Tongue (tissue), 2 donors: ENCODE results near the gene ICA1. TPM values are rescaled to one million over a fixed set of nuclear protein-coding genes. Genes with fewer than 3 reads are reported as not detected.

Experiments used
- DNase-seq: peaks from one replicate; pipeline ENCODE4 v3.0.0-alpha.2; 2015
- total RNA-seq: library from RNA; depleted of rRNA; stranded (reverse); fragments of >200 nt; gene quantifications from one replicate; pipeline ENCODE4 v1.2.3, GENCODE V29; 2014

The ICA1 gene
- total RNA-seq, 1 donor from 2014 or later: 4.6 TPM

DNA sequence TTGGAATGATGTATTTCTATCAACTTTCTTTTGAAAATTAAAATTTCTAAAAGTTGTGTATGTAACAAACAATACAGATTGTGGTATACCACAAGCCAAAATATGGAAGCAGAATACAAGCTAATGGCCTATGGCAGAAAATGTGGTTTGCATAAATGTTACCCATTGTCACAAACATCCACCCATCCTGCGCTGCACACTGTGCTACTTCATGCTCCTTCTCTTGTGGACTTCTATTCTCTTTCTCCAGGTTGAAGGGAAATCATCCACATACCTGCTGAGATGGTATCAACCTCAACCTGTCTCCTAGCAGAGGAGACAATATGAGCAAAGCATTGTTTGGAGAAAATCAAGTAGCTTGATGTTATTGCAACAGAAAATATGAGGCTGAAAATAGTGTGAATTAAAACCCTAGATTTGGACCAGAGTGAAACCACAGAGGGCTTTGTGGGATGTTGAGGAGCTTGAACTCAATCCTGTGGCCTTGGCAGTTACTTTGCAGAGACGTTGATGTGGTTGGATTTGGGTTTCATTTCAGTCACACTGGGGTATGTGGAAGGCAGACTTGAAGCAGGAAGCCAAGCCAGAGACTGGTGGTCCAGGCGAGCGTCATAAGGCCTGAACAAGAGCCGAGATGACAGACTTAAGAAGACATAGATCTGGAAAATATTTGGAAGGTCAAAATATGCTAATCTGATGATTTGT lies 63.8 kb downstream of the ICA1 start:
- DNase-seq: no peak

DNA sequence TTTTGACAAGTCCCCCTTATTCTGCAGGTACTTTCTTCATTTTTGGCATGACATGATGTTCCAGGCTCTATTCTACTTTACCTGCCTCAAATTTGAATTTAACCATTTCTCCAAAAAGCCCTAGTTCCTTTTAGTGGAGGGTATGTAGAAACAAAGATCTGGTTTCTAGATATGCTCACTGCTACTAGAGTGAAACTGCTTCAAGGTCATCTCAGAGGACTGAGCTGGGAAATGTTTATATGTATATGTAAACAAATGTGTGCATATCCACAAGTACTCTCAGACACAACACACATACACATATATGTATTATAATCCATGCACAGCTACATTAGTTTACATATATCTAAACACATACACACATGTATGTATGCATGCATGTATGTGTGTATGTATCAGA lies 69.1 kb downstream of the ICA1 start:
- DNase-seq: no peak

DNA sequence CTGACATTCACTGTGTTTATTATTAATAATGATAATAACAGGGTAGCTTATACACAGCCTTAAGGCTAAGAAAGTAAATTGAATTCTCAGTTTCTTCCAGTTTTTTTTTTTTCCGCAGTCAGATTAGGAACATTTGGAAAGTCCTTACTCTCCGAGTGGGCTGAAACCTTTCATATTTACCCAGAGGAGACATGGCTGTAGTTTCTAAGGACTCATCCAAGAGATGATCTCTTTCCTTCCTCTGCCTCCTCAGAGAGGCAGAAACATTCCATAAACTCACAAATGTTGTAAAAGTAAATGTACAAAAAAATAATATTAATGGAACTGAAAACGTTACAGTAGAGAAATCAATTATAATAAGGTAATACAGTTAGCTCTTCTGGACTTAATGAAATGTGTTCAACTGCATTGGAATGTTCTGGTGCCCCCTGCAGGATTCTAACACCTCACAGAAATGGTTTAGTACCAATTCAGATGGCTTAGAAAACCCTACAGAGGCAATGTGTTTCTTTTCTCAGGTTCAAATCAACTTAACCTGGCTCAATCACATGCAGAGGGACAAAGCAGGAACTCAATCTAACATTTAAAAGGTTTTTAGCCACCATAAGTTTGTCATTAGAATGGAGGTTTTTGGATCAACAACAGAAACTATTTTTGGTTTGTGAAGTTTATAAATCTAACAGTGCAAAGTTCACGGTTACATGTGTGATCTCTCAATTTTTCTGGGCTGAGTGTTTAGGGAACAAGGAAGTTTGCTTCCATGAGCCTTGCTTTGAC lies 71.7 kb downstream of the ICA1 start:
- peak; percentile 87 for DNase-seq

DNA sequence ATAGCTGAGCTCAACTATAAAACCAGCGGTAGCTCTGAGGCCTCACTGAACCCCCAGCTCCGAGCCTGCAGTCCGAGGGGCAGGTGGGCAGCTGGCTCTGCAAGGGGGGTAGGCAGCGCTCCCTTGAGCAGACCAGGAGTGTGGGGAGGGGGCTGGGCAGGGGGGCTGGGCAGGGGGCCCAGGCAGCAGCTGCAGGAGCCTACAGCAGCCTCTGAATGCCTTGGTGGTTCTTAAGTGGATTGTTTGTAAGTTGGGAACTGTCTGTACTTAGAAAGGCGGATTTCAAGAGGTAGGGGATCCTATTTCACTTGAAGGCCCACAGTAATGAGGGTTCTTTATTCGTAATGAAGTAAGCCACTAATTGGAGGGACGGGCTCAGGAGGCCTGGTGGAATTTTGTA lies 72.3 kb downstream of the ICA1 start:
- peak; percentile 67 for DNase-seq

DNA sequence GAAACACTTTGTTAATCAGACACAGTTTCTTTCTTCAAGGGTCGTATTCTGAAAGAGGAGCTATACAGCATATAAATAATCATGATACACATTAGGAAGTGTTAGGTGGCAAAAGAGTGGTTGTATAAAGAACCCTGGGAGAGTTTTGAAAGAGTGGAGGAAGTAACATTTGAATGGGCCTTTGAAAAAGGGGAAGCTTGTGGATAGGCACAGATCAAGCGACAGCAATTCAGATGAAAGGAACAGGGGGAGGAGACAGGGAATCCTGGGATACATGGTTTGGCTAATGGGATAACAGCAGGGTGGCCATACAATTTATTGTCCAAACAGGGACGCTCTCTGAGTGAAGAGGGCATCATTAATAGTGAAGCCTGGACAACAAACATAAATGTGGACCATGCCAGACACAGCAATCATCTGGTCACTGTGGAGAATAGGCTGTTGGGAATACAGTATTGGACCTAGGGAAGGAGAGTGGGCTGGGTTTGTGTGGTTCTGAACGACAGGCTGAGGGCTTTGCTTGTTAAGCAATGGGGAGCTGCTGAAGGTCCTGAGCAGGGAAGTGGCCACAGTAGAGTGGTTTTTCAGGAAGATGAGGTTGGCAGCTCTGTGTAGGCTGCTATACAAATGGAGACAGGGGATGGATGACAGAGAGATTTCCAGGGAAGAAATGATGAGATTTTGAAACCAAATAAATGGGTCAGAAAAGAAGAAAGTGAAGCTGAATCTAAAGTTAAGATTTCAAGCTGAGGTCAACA lies 75.9 kb downstream of the ICA1 start:
- no peak for DNase-seq

DNA sequence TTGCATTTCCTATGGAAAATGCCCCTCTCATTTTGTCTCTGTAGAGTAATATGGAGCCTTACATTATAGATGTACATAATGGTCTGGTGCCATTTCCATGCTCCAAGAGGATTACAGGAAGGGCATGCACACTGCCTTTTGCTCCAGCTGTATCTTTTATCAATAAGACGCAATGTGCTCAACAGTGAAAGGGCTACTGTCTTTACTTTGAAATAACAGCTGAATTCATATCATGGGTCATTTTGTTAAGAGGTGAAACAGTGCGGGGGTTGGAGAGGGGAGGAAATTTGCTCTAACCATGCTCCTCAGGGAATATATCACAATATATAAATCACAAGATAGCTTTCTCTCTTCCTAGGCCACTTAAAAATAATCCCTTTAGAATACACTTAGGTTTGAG lies 77.7 kb downstream of the ICA1 start:
- no peak for DNase-seq

DNA sequence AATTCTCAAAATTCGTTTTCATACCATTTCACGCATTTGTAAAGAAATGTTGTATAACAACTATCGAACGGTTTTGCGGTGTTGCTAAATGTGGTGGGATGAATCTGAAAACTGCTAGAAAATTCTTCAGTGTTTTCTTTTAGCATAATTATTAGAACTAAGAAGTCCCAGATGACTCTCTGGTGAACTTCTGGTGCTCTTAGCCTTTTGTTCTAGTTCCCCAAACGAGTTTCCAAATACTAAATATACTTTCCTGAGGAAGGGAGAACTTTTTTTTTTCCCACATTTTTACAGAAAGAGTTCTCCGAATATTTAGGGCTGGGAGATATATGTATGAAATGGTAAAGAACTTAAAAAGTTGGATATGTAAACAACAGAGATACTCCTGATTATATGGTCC lies 82.5 kb downstream of the ICA1 start:
- DNase-seq: no peak

DNA sequence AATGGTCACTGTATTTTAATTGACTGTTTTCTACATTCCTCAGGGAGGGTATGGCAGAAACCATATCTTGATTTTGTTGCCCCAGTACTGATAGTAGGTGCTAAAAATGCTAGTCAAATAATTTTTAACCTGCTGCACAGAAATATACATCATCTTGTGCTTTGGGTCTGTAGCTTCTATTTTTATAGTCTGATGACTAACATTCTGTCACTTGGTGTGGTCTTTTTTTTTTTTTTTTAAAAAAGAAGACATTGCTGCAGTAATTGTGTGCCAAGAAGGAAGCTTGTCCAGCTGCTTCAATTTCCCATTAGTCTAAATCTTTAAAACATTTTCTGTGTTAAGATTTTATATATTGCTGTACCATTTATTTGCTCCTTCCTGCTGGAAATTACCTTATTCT lies 83.6 kb downstream of the ICA1 start:
- no peak for DNase-seq

DNA sequence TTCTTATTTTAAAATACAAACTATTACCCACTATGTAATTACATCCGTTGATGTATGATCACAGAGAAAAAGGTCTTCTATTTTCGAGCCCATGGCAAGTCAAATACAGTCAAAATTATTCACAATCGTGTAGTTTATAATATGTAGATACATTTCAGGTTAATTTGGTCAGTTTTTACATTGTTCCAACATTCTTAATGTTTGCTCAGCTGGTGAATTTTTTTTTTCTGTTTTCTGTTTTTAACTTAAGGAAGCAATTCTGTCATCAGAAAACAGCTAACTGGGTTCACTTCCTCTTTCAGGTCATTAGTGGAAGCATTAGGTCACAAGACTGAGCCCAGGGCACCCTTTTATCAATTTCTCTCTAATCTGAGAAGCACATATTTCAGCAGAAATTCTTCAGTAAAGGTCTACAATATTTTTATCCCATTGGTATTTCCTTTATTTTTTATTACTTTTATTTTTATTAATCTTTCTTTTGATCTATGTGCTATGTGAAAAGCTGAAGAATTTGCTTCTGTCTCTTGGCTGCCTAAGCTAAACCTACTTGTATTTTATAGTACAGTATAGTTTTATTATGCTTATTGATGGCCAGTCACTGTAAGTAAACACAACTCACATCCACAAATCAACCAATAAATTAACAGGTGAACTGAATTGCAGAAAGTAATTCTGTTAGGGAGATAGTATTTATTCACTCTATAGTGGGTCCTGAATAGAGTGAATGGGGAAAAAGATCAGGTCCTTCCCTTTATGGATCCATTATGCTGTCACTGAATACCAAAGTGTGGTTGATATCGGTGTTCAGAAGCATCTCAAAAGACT lies 84.6 kb downstream of the ICA1 start:
- no peak for DNase-seq

DNA sequence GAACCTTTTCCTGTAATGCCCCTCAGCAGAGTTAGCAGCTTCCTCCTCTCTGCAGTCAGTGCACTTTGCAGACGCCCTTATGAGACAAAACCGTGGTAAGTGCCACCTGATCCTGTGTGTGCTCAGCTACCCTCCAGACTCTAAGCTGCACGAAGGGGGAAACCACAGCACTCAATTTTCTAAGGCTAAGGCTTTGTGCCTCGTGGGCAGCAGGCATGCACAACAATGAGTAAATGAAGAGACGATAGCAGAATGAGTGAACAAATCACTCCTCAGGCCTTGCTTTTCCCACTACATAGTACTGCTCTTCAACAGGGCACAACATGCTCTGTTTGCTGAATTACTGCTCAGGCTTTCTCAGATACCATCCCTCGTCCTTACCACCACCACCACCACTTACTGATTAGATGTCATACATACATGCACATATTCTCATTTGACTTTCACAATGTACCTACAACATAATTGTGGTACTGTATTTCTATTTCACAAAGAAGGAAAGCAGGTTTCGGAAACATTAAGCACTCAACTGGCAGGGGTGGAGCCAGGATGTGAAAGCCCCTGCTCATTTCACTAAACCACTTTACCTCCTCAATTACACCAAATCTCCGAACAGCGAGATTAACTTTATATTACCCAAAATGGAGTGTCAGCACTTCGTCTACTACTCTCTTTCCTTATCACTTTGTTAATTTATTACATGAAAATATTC lies 85.4 kb downstream of the ICA1 start:
- DNase-seq: no peak

DNA sequence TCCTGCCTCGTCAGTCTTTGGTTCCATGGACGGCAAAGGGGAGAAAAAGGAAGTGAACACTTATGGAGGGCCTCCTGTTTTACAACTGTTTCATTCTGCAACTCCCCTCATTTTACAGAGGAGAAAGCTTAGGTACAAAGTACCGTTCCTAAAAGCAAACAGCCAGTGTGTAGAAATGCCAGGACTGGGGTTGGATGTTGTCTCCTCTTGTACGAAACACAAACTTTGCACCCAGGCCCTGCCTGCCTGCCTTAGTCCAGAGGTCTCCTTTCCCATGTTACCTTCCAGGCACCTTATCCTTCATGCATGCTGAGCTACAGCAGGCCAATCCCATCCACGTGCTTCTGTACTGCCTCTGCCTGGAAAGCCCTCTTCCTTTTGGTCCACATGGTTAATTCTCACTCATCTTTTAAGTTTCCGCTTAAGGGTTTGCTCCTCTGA lies 86.0 kb downstream of the ICA1 start:
- DNase-seq: no peak

DNA sequence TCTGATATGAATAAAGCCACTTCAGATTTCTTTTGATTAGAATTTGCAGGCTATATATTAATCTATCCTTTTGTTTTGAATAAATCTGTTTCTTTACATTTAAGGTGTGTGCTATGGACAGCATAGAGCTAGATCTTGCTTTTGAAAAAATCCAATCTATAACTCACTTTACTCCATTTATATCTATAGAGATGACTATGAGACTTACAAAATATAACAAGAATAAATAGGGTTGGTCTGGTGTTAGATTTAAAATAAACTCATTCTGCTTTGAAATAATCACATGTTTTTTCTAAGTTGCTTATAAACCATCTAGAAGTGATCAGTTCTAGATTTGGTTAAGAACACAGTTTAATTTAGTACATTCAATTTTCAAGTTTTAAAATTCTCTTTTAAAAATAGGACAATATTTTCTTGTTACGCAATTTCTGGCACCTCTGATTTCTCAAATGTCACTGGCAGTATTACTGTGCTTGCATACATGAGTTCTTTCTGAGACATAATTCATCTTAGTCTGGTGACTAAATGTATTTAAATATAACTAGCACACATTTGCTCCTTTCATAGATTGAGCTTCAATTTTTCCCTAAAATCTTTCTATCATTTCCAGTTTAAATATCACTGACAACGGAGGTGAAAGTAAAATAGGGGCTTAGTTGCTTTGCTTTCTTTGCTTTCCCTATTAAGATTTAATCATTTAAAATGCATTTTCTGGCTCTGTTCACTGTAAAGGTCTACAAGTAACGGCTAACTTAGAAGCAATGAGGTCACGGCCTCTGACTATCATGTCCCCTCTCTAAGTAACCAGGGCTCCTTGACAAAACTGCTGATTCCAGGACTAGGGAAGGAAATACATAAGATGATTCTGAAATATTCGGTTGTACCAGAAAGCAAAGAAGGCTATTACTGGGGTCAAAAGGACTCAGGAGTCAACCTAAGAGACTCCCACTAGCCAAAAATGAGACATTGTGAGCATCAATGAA lies 89.3 kb downstream of the ICA1 start:
- DNase-seq: no peak

DNA sequence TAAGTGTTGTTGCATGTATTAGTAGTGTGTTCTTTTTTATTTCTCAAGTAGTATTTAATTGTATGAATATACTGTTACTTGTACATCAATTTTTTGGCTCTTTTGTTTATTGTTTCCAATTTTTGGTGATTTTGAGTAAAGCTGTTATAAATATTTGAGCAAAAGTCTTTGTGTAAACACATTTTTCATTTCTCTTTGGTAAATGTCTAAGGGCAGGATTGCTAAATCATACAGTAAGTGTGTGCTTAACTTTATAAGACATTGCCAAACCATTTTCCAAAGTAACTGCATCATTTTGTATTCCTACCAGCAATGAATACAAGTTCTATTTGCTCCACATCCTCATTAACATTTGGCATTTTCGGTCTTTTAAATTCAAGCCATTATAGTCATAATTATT lies 92.8 kb downstream of the ICA1 start:
- no peak for DNase-seq

DNA sequence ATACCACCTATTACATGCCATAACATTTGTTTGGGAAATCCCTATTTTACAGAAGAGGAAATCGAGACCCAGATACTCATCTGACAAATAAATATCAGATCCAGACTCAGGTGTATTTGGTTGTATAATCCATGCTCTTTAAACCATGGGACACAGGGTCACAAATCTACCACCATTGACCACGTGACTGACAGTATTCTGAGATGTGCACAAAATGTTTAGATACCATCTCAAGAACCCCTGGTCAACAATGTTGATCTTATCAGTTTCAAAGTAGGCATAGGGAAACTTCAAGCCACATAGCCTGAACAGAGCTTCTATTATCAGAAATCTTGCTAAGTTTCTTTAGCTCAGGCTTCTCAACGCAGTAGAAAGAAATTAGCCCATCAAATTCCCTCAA lies 93.6 kb downstream of the ICA1 start:
- DNase-seq: no peak

DNA sequence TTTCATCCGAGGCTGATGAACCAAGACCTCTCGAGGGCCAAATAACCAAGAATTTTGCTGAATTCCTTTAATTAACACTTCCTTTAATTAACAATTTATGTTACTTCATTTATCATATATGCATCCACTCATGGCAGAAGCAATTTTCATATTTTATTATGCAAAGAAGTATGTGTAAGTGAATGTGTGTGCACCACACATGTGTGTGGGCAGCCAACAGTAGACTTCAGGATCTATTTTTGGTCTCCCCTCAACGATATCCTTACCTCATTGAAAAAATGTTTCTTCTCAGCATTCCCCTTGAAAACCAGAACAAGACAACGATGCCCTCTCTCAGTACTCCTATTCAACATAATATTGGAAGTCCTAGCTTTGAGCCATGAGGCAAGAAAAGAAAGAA lies 96.8 kb downstream of the ICA1 start:
- DNase-seq: no peak

DNA sequence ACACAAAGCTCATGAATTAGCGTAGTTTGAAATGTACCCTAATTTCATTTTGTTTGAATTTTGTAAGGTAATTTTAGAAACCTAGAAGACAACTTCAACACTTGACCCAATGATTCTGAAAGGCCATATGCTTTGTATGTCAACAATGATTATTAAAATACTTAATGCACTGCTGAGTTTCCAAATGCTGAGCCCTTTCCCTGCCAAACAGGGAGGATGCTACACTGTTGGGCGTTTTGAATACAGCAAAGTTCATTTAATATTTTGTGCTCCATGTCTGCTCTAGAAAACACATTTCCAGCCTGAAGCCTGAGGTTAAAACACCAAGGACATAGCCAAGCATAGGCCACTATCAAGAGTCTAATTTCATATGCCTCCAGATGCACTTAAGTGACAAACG lies 99.8 kb downstream of the ICA1 start:
- DNase-seq: no peak

DNA sequence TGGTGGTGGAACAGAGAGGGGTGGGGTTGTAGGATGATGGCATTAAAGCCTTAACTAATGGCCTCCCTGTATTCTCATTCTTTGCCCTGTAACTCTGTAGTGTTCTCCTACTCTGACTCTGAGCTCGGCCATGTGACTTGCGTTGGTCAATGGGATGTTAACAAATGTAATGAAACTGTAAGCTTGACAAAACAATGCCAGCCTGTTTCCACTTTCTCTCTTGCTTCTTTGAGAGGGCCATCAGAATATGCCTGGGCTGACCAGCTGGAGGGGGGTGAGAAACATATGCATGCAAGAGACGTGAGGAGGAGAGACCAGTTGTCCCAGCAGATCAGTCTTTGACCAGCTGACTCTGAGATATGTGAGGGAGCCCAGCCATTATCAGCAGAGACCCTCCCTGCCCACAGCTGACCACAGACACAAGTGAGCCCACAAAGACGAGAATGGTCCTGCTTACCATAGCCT lies 100.6 kb downstream of the ICA1 start:
- peak; percentile 61 for DNase-seq

DNA sequence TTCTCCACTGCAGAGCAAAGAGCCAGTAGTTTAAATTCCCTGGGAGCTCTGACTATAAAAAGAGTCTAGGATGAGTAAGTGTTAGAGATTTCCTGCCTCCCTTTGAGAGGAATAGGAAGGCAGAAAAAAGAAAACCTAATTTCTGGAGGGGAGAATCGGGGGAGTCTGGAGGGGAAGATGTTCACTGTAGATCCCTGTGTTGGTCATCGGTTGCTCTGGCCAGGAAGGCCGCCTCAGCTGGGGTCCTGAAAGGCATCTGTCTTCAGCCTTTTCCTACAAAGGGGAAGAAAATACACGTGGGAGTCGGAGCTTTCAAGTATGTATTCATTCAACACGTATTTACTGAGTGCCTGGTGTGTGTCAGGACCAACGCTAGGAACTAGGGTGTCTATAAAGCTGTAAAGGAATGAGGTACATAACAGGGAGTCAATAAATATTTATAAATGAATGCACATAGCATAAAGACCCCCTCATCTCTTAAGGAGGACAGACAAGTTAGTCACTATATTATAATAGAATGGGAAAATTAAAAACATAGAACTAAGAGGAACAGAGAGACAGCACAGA lies 101.1 kb downstream of the ICA1 start:
- no peak for DNase-seq

DNA sequence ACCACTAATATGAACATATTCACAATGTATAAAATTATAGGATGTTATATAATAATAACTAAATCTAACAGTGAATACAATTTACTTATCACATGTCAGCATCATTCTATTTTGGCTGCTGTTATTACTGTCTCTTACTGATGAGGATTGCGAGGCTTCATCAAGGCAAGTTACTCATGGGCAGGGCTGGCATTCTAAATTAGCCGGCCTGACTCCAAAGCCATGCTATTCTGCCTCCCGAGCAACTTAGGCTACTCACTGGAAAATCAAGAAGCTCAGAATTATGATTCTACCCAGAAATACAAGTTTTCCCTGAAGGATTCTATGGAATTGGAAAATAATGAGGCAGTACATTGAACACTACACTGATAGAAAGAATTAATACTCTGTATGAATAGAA lies 101.7 kb downstream of the ICA1 start:
- no peak for DNase-seq

DNA sequence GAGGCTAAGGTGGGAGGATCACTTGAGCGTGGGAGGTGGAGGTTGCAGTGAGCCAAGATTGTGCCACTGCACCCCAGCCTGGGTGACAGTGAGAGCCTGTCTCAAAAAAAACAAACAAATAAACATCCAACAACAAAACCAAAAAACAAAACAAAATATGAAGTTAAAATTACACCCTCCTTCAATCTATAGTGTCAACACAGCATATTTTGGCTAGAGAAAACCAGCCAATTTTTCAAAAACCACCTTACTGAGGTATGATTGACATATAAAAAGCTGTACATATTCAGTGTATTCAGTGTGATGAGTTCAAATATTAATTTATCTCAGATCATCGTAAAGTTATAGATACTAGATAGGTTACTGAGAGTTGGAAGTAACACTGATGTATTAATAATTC lies 102.4 kb downstream of the ICA1 start:
- DNase-seq: no peak
